Endometrial microvascular endothelial cells (primary cell): ENCODE results near the gene ACO2. TPM values are rescaled to one million over a fixed set of nuclear protein-coding genes. Genes with fewer than 3 reads are reported as not detected.

Source experiments
- in situ Hi-C: cut with HindIII; loops from 2 replicates; pipeline ENCODE4 v1.10.0; 2017; ENCODE audit warnings: low sequenced_read_pairs, low pct_unique_long_range_greater_than_20kb; ENCODE audit errors: inconsistent ontology term
- total RNA-seq: library from RNA; depleted of rRNA; stranded (reverse); fragments of >200 nt; gene quantifications from one replicate; pipeline ENCODE4 v1.2.3, GENCODE V29; 2015; ENCODE audit errors: inconsistent ontology term

ACO2 gene
- total RNA-seq, 1 donor from 2014 or later, result 82.8 TPM

DNA sequence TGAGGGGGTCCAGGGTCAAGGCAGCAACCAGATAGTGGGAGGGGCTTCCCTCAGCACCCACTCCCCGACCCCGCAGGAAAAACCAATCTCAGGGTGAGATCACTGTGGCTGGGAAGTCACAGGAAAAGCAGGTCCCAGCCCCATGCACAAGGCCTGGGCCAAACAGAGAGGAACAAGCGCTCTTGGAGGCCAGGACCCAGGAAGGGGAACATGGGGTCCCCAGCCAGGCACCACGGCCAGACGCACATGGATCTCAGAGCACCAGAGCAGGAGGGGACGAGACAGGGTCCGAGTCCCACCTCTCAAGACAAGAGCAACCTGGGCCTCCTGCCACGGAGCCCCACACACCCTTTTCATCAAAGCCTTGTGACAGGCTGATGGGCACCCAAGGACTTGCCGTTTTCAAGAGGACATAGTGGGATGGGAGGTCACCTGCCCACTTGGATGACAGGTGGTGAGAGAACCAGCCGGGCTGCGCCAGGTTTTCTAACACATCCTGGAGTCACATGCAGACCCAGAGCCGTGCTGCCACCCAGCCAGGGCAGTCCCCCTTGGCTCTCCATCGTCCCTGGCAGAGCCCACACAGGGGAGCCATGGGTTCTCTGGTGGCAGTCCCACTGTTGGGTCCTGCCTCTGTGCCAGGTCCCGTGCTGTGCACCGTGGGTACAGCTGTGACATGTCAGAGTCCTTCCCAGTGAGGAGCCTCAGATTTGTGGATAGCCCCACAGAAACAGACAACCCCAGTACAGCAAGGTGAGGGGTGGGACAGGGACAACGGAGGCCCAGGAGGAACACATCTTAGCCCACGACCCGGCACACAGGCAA is 62.2 kb downstream of the ACO2 start:
- in situ Hi-C loops, result no loop called here

DNA sequence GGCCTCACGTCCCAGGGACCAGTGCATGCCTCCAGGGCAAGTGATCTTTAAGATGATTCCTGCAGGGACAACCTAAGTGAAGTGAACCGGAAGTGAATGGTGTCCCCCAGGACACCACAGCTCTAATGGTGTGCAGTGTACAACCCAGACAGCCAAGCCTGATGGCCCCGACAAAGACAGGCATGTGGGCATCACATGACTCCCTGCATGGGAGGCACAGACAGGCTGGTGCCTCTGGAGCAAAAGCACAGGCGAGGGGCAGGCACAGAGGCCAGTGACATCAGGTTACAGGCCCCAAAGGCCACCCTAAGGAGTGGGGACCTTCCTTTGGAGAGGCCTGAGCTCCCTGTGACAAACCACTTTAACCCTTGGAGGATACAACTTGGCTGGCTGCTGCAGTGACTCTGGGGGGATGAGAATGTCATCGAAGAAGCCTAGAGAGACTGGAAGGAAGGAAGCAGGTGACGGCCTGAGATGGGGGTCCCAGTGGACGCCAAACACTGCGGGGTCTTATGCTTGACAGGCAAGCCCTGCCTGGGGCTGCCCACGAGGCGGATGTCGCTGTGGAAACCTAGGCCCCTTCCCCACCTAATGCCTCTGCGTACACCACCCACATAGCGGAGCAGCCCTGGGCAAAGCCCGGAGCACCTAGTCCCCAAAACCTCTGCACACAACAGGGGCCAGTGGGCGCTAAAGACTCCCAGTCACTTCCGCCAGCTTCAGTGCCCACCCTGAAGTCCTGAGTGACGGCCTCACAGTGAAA is 63.0 kb downstream of the ACO2 start:
- in situ Hi-C loops, result no loop called here

DNA sequence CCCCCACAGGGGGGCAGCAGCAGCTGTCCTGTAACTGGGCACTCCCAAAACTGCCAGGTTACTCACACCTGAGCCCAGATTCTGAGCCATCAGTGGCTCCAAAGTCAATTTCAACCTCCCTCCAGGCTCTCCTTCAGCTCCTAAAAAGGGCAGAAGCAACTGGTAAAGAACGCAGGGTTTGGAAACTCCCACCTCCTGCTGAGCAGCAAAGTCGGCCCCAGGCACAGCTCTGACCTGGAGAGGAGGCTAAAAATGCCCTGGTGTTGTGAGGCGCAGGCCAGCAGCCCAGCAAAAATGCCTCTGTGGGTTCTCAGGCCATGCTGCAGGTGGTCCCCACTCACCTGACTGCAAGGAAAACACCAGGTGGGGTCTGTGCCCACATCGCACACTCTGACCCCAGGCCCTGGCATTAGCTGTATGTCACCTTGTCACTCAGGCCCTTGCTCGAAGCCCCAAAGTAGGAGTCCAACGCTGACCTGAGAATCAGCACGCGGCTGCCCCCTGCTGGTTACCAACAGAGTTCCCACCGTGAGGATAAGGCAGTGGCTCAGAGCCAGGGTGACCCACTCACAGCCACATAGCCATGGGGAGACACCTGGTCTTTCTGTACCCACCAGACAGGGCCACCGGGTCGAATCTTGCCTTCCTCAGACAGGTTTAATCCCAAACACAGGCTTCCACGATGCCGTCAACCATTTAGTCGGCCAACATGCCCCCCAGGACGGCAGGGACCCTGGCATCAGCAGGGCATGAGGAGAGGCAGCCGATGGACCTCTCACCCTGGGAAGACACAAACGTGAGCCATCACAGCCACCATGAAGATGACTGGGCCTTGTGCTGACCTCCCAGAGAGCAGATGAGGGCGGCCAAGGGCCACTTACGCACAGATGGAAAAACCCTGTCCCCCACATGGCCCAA is 64.2 kb downstream of the ACO2 start:
- in situ Hi-C loops, result no loop called here

DNA sequence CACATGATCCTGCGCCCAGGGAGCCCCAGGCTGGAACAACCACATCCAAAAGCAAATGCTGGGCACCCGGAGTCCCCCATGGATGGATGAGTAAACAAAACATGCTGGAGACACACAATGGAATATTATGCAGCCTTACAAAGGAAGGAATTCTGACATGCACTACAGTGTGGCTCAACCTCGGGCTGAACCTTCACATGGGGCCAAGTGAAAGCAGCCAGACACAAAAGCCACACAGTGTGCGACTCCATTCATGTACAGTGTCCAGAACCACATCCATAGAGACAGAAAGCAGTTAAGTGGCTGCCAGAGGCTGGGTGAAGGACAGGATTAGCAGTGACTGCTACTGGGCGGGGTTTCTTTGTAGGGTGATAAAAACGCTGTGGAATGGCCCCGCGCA is 65.3 kb downstream of the ACO2 start:
- in situ Hi-C loops, result no loop called here

DNA sequence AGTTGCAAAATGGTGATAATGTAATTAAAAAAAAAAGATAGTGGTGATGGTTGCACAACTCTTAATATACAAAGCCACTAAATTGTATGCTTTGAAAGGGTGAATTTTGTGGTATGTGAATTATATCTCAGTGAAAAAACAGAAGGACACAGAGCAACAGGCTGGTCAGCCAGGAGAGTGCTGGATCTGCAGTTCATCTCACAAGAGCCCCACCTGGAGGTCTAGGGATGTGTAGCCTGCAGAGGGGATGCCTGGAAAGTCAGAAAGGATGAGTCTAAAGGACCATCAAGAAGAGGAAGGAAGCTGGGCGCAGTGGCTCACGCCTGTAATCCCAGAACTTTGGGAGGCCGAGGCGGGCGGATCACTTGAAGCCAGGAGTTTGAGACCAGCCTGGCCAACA is 66.3 kb downstream of the ACO2 start:
- in situ Hi-C loops, result no loop called here

DNA sequence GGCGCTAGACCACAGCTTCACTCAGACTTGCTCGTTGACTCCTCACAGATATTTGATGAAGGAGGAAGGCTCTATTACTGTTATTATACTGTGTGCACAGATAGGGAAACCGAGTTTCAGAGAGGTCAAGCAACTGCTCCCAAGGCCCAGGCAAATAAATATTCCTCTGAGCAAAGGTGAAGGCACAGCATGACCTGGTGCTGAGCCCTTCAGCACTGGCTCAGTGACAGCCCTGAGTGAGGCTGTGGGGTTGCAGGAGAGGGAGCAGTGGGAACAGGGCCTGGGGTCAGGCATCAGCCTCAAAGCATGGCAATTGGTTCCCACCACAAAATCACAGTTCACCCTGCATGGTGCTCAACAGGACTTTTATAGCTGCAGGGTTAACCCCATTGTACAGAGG is 68.3 kb downstream of the ACO2 start:
- in situ Hi-C loops, result no loop called here

DNA sequence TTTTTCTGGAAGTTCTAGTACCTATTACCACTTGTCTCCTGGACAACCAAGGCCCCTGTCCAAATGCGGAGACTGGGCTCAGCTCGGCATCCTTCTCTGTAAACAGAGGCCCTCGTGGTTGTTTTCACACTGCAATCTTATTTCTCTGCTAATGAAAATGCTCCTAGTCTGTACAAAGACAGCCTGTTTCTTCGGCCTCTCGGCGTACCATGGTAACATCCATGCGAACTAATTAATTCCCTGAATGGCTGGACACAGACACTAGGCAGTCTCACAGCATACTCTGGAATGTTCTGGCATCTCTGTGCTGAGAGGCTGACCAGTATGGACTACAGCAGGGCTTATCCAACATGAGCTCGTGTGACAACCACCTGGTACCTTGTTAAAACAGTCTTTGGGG is 69.7 kb downstream of the ACO2 start:
- in situ Hi-C loops, result no loop called here

DNA sequence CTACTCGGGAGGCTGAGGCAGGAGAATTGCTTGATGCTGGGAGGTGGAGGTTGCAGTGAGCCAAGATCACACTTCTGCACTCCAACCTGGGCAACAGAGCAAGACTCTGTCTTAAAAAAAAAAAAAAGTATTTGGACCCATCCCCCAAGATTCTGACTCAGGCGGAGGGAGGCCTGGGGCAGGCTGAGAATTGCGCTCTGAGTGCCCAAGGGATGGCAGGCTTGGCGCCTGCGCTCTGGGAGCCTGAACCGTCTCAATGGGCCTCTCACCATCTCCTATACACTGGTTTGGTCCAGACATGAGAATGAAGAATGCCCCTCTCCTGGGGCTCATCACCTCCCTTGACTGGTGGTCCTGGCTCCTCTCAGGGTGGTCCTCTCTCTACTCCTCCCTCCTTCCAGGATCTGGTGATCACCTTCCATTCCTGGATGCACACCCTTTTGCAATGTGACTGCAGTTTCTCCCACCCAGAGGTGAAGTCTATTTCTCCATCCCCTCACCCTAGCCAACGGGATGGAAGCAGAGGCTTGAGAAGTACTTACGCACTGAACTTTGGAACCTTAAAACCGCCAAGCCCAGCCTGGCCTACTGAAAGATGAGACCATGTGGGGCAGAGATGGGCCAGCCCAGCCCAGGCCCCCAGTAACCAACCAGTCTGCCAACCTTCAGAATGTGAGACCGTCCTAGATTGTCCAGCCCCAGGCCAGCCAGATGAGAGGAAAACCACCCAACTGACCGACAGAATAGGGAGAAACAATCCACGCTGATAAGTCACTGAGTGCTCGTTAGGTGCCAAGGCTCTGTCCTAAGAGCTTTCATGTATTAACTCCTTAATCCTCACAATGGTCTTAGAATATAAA is 70.5 kb downstream of the ACO2 start:
- in situ Hi-C loops, result no loop called here

DNA sequence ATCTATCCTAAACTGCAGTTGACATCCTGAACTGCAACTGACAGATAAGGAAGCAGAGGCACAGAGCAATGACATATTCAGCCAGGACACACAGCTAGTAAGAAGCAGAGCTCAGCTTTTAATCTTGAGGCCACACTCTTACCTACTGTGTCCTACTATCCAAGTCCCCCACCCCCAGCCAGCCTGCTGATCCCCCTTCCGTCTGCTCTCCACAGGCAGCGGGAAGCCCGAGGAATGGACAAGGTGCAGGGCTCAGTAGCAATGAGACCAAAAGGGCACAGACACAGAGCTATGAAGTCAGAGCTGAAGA is 71.0 kb downstream of the ACO2 start:
- in situ Hi-C loops, result no loop called here

DNA sequence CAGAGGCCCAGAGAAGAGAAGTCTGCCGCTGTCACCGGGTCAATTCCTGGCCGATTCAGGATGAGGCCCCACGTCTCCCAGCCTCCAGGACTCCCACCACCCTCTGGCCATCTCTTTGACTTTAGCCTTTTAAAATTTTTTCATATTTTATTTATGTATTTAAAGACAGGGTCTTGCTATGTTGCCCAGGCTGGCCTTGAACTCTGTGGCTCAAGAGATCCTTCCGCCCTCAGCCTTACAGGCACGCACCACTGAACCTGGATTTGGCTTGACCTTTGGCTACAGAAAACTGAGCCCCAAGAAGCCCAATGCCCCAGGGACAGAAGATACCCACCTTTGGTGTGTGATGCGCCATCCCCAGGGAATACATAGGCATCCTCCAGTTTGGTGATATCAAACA is 71.4 kb downstream of the ACO2 start:
- in situ Hi-C loops, result no loop called here

DNA sequence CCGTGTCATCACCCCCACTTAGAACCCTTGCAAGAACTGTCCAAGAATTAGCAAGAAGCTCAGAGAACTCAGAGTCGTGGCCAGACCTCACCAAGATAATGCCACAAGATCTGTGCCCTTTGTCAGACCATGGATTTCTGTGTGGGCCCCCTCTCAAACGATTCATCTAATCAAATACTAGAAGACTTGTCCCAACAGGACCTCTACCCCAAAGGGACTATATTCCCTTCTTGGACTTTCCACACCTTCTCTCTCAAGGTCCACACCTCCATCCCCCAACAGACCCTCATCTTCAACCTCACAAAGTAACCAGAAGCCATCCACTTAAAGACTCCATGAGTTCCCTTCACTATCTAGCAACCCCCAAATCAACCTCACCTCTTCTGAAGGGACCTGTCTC is 72.6 kb downstream of the ACO2 start:
- in situ Hi-C loops, result no loop called here

DNA sequence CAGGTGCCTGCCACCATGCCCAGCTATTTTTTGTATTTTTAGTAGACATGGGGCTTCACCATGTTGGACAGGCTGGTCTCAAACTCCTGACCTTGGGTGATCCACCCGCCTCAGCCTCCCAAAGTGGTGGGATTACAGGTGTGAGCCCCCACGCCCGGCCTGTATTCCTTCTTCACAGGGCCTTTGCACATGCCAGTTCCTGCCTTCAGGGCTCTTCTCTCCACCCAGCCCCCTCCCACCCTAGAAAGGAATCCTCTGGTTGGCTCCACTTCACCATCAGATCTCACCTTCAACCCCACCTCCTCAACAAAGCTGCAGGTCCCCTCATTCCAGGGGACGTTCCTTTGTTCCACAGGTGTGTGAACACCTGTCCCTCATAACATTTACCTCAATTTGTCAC is 73.3 kb downstream of the ACO2 start:
- in situ Hi-C loops, result no loop called here

DNA sequence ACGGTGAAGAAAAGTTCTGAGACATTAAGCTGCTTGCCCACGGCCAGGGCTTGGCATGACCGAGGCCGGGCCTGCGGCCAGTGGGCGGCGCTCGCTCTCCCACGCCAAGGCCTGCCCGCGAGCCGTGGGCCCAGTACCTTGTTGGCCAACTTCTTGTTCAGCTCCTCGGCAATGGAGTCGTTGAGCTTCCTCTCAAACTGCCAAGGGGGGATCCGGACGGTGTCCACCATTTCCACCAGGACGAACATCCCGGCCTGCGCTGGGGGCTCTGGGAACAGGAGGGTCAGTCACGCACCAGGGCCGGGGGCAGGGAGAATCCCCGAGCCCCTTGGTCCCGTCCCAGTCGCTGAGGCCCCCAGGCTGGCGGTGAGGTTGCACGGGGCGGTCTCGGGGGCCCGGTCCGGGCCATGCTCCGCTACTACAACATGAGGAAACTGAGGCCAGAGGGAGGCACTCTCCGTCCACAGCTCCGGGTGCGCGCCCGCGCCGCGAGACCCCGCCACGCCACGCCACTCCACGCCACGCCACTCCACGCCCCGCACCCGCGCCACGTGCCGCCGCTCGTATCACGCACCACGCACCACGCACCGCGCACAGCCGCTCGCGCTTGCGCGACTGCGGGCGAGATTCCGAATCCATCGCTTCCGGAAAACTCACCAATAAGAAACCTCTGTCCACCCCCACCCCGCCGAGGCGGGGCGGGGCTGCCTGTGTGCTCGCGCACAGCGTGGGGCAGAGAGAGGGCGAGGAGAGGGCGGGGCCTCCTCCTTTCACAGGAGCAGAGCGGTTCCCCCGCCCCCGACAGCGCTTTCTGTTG is 75.1 kb downstream of the ACO2 start, which contains the start of gene POLR3H:
Gene POLR3H (minus strand): TSS at position 617 of the 817 bp plus-strand sequence. CDS start 369 bp downstream, at position 248.
- in situ Hi-C loops, result no loop called here

DNA sequence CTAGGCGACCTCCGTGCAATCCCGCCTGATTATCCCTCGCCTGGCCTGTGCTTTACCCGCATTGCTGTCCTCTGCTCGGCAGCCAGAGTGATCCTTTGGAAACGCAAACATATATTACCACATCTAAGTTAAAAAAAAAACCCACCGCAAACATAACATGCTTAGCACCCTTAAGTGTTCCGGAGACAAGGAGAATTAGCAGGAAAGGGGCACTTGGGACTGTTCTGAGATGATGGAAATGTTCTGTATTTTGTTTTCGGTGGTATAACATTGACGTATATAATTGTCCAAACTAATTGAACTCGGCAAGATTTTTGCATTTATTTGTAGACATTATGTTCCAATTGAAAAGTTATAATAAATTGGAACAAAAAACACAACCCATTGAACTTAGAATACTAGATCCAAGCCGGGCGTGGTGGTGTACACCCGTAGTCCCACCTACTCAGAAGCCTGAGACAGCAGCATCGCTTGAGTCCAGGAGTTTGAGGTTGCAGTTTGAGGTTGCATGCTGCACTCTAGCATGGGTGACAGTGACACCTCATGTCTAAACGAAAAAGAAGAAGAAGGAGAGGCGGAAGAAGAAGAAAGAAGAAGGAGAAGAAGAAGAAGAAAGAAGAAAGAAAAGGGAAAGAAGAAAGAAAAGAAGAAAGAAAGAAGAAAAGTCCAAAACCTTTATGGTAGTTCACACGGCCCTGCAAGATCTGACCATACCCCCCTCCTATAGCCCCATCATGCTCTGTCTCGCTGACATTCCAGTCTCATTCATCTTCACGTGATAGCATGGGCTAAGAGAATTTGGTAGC is 76.0 kb downstream of the ACO2 start:
- in situ Hi-C loops, result no loop called here

DNA sequence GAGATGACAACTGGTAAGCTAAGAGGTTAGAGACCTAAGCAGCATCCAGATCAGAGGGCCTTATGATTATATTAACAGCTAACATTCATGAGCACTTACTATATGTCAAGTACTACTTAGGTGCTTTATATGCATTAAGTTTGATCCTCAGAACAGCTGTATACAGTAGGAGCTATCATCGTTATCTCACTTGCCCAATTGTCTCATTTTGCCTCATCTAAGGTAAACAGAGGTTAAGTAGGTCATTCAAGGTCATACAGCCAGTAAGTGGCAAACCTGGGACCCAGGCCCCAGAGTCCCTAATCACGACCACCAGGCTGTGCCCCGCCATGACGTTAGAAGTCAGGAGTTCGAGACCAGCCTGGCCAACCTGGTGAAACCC is 79.9 kb downstream of the ACO2 start:
- in situ Hi-C loops, result no loop called here

DNA sequence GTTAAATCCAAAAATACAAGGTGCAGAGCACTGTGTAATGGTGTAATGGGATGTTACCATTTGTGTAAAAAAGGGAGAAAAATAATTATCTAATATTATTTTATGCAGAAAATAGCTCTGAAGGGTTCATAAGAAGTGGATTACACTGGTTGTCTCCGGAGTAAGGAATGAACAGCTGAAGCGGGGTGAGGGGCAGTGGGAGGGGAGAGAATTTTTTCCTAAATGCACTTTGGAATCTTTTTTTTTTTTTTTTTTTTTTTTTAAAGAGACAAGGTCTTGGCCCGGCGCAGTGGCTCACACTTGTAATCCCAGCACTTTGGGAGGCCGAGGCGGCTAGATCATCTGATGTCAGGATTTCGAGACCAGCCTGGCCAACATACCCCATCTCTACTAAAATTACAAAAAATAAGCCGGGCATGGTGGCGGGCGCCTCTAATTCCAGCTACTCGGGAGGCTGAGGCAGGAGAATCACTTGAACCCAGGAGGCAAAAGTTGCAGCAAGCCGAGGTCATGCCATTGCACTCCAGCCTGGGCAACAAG is 82.1 kb downstream of the ACO2 start:
- in situ Hi-C loops, result no loop called here
